ENCODE data around the gene RNU7-1. TPM values are rescaled to one million over a fixed set of nuclear protein-coding genes. Genes with fewer than 3 reads are reported as not detected.

RNU7-1 gene
- total and polyA plus RNA-seq, 2 donors (not counting 1 experiment from before 2014, with no cell fraction given), result not detected

DNA sequence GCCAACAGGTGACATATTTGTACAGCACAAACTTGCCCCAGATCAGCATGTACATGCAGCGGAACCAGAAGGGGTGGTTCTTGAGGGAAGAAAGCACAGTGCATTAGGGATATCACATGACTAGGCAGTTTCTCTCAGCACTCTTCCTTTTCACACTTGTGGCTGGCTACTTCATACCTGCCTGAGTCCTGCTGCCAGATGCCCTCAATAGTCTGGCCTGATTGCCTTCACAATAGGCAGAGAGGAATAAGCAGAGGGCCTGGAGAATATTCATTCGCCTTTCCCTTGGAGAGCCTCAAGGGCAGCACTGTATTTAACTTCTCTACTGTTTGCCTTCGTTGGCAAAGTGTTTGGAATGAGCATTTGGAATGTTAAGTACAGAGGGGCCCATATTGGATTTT lies 35.0 kb downstream of the RNU7-1 start:
- no peaks in the 10 kb centered on the region for H3K4me1 Mint-ChIP-seq

DNA sequence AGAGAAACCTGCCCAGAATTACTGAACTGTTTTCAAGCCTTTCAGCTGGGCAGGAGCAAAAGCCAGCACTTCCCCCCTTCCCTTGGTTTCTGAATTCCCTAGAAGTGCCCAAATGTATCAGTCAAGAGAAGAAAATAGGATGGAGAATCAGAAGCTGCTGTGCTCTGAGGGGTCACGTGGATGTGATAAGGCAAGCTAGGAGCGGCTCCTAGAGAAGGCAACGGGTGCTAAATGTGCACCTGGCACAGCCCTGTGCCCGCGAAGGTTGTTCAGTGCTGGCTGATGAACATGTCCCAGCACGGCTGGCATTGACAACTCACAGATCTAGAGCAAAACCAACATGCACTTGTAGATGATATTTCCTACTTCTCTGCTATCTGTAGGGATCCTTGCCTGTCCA lies 35.4 kb downstream of the RNU7-1 start:
- Histone ChIP-seq H3K27ac (ENCODE audit: low read length in 2 of 2) (no peak overlapping the region), H3K36me3 (replicated peaks in 1 of 2; ENCODE audit: control extremely low read depth in 1 of 2, control insufficient read depth in 1 of 2, extremely low read depth in 1 of 2, insufficient read depth in 2 of 2, low read length in 1 of 2) (peaks cover 1 to 82% of the 10 kb centered on the region in 2 experiments), H3K9me3 (ENCODE audit: control extremely low read depth in 1 of 3, control insufficient read depth in 2 of 3, insufficient read depth in 1 of 3, low read length in 2 of 3) (no peaks in the 10 kb centered on the region), H3K9ac (ENCODE audit: low read length) (no peak overlapping the region), H2AFZ (ENCODE audit: insufficient read depth, low read depth, low read length, poor library complexity, severe bottlenecking) (no peak overlapping the region), H3K4me2 (replicated peaks; ENCODE audit: low read depth, low read length, poor library complexity, severe bottlenecking) (no peak overlapping the region), H4K20me1 (ENCODE audit: control insufficient read depth, insufficient read depth, low read length, poor library complexity, severe bottlenecking) (peaks cover 14% of the 10 kb centered on the region), H3K4me1 (ENCODE audit: control insufficient read depth in 2 of 2, insufficient read depth in 2 of 2, low read length in 2 of 2) (no peaks in the 10 kb centered on the region), H3K79me2 (ENCODE audit: control insufficient read depth, insufficient read depth, low read length) (peaks cover 8% of the 10 kb centered on the region), H3K27me3 (replicated peaks in 1 of 4; ENCODE audit: control extremely low read depth in 1 of 4, control insufficient read depth in 3 of 4, insufficient read depth in 4 of 4, low read length in 3 of 4) (no peaks in the 10 kb centered on the region), H3K4me3 (ENCODE audit: control extremely low read depth in 1 of 5, extremely low read depth in 1 of 5, insufficient read depth in 1 of 5, low read depth in 2 of 5, low read length in 4 of 5) (no peak overlapping the region)
- ATAC-seq (ENCODE audit: low read depth) (no peak), DNase-seq (no peak)
- 98% methylated on average over 6 of the region's 6 CpGs for WGBS (ENCODE audit: insufficient coverage)
- POLR2A ChIA-PET, result no interaction called here
- no peak for TF ChIP-seq EZH2 (IDR thresholded peaks at IDR 0.05; ENCODE audit: borderline replicate concordance, insufficient read depth, low read depth, low read length, poor library complexity, severe bottlenecking)
- TF ChIP-seq, protein P1, sequence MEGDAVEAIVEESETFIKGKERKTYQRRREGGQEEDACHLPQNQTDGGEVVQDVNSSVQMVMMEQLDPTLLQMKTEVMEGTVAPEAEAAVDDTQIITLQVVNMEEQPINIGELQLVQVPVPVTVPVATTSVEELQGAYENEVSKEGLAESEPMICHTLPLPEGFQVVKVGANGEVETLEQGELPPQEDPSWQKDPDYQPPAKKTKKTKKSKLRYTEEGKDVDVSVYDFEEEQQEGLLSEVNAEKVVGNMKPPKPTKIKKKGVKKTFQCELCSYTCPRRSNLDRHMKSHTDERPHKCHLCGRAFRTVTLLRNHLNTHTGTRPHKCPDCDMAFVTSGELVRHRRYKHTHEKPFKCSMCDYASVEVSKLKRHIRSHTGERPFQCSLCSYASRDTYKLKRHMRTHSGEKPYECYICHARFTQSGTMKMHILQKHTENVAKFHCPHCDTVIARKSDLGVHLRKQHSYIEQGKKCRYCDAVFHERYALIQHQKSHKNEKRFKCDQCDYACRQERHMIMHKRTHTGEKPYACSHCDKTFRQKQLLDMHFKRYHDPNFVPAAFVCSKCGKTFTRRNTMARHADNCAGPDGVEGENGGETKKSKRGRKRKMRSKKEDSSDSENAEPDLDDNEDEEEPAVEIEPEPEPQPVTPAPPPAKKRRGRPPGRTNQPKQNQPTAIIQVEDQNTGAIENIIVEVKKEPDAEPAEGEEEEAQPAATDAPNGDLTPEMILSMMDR (IDR thresholded peaks at IDR 0.05), result no peak
- Mint-ChIP-seq H3K9me3 (ENCODE audit: insufficient read depth) (no peaks in the 10 kb centered on the region), H3K27ac (no peak overlapping the region), H3K4me3 (no peak overlapping the region), H3K27me3 (no peaks in the 10 kb centered on the region), H3K4me1 (no peaks in the 10 kb centered on the region)
- CTCF ChIA-PET, result no interaction called here
- intact Hi-C loops (cut with micrococcal nuclease), result no loop called here

More for the DNA sequence above, 35.0 kb downstream of the RNU7-1 start:
- peaks cover 1 to 84% of the 10 kb centered on the region in 2 experiments for H3K36me3 ChIP-seq (replicated peaks in 1 of 2; ENCODE audit: control extremely low read depth in 1 of 2, control insufficient read depth in 1 of 2, extremely low read depth in 1 of 2, insufficient read depth in 2 of 2, low read length in 1 of 2)
- no peak overlapping the region for H3K9ac ChIP-seq (ENCODE audit: low read length)
- no CpG with 5 or more reads among the region's 3 CpGs for WGBS (ENCODE audit: insufficient coverage)
- no peaks in the 10 kb centered on the region for H3K9me3 ChIP-seq (ENCODE audit: control extremely low read depth in 1 of 3, control insufficient read depth in 2 of 3, insufficient read depth in 1 of 3, low read length in 2 of 3)
- H3K27me3 ChIP-seq (replicated peaks in 1 of 4; ENCODE audit: control extremely low read depth in 1 of 4, control insufficient read depth in 3 of 4, insufficient read depth in 4 of 4, low read length in 3 of 4), result no peaks in the 10 kb centered on the region
- no peak for TF ChIP-seq EZH2 (IDR thresholded peaks at IDR 0.05; ENCODE audit: borderline replicate concordance, insufficient read depth, low read depth, low read length, poor library complexity, severe bottlenecking)
- TF ChIP-seq, protein P1 (IDR thresholded peaks at IDR 0.05), result no peak
- H3K79me2 ChIP-seq (ENCODE audit: control insufficient read depth, insufficient read depth, low read length), result peaks cover 12% of the 10 kb centered on the region
- ChIA-PET POLR2A (no interaction called here), CTCF (no interaction called here)
- intact Hi-C loops (cut with micrococcal nuclease), result no loop called here
- H3K9me3 Mint-ChIP-seq (ENCODE audit: insufficient read depth), result no peaks in the 10 kb centered on the region
- H4K20me1 ChIP-seq (ENCODE audit: control insufficient read depth, insufficient read depth, low read length, poor library complexity, severe bottlenecking), result peaks cover 17% of the 10 kb centered on the region
- H3K4me3 ChIP-seq (ENCODE audit: control extremely low read depth in 1 of 5, extremely low read depth in 1 of 5, insufficient read depth in 1 of 5, low read depth in 2 of 5, low read length in 4 of 5), result no peak overlapping the region
- DNase-seq, result no peak
- H3K4me2 ChIP-seq (replicated peaks; ENCODE audit: low read depth, low read length, poor library complexity, severe bottlenecking), result no peak overlapping the region
- ATAC-seq (ENCODE audit: low read depth), result no peak
- H2AFZ ChIP-seq (ENCODE audit: insufficient read depth, low read depth, low read length, poor library complexity, severe bottlenecking), result no peak overlapping the region
- no peaks in the 10 kb centered on the region for H3K27me3 Mint-ChIP-seq
- no peak overlapping the region for H3K4me3 Mint-ChIP-seq
- H3K27ac ChIP-seq (ENCODE audit: low read length in 2 of 2), result no peak overlapping the region
- H3K4me1 ChIP-seq (ENCODE audit: control insufficient read depth in 2 of 2, insufficient read depth in 2 of 2, low read length in 2 of 2), result no peaks in the 10 kb centered on the region
- H3K27ac Mint-ChIP-seq, result no peak overlapping the region

Data from B cell (primary cell).